ENCODE measurements around the gene PIGA. TPM values are rescaled to one million over a fixed set of nuclear protein-coding genes. Genes with fewer than 3 reads are reported as not detected.
A peak's percentile ranks its signal among the peaks of the same experiment; 100 is the strongest.

The PIGA gene
- total and polyA plus RNA-seq, 10 donors = 4.9 to 17.2 (median 12.4) TPM

GRCh38 chrX:15334561-15334960 is 762 bp downstream of the PIGA start:
- 11 to 45% (median 17%) methylated on average over 7 of the region's 7 CpGs for WGBS, 5 donors
- DNase-seq = no peak
- H3K27ac ChIP-seq = peak overlapping the region in 5 of 8 donors; percentile 85 to 91 (median 91)
- H3K36me3 ChIP-seq = peaks cover 0 to 24% (median 11%) of the 10 kb centered on the region in 6 donors
- H3K4me3 ChIP-seq = peak overlapping the region; percentile 48 to 78 (median 55)
- peaks cover 0 to 9% (median 0%) of the 10 kb centered on the region in 7 donors for H3K27me3 ChIP-seq (replicated peaks in 1 of 7)
- H3K4me1 ChIP-seq = peaks cover 0 to 29% (median 7%) of the 10 kb centered on the region in 6 donors
- H3K9me3 ChIP-seq = no peaks in the 10 kb centered on the region
- intact Hi-C loops (cut with DNase I; ENCODE audit: low total_unique reads) = no loop called here
- TF ChIP-seq POLR2AphosphoS5 (IDR thresholded peaks at IDR 0.05) (no peak), POLR2A (IDR thresholded peaks at IDR 0.05) (no peak)
- TF ChIP-seq, protein P1, sequence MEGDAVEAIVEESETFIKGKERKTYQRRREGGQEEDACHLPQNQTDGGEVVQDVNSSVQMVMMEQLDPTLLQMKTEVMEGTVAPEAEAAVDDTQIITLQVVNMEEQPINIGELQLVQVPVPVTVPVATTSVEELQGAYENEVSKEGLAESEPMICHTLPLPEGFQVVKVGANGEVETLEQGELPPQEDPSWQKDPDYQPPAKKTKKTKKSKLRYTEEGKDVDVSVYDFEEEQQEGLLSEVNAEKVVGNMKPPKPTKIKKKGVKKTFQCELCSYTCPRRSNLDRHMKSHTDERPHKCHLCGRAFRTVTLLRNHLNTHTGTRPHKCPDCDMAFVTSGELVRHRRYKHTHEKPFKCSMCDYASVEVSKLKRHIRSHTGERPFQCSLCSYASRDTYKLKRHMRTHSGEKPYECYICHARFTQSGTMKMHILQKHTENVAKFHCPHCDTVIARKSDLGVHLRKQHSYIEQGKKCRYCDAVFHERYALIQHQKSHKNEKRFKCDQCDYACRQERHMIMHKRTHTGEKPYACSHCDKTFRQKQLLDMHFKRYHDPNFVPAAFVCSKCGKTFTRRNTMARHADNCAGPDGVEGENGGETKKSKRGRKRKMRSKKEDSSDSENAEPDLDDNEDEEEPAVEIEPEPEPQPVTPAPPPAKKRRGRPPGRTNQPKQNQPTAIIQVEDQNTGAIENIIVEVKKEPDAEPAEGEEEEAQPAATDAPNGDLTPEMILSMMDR (IDR thresholded peaks at IDR 0.05 in 8 of 11, conservative IDR thresholded peaks at IDR 0.05 in 3 of 11) = no peak

GRCh38 chrX:15328821-15329220 is 6.5 kb downstream of the PIGA start:
- H3K36me3 ChIP-seq = peaks cover 0 to 51% (median 19%) of the 10 kb centered on the region in 6 donors
- H3K4me3 ChIP-seq = no peak overlapping the region
- no peak for DNase-seq
- intact Hi-C loops (cut with DNase I; ENCODE audit: low total_unique reads) = no loop called here
- no peaks in the 10 kb centered on the region for H3K9me3 ChIP-seq
- WGBS, 5 donors = 55 to 87% (median 73%) methylated on average over 2 of the region's 2 CpGs
- H3K4me1 ChIP-seq = peaks cover 0 to 12% (median under 1%) of the 10 kb centered on the region in 6 donors
- no peaks in the 10 kb centered on the region for H3K27me3 ChIP-seq (replicated peaks in 1 of 7)
- no peak overlapping the region for H3K27ac ChIP-seq
- TF ChIP-seq, protein P1 (IDR thresholded peaks at IDR 0.05 in 8 of 11, conservative IDR thresholded peaks at IDR 0.05 in 3 of 11) = no peak
- TF ChIP-seq POLR2A (IDR thresholded peaks at IDR 0.05) (no peak), POLR2AphosphoS5 (IDR thresholded peaks at IDR 0.05) (no peak)

GRCh38 chrX:15328131-15328530 is 7.2 kb downstream of the PIGA start:
- no peaks in the 10 kb centered on the region for H3K27me3 ChIP-seq (replicated peaks in 1 of 7)
- 58 to 94% (median 88%) methylated on average over 3 of the region's 3 CpGs for WGBS, 5 donors

GRCh38 chrX:15322472-15322871 is 12.9 kb downstream of the PIGA start:
- Histone ChIP-seq H3K36me3 (peaks cover 0 to 50% (median 11%) of the 10 kb centered on the region in 6 donors), H3K4me1 (no peaks in the 10 kb centered on the region), H3K4me3 (no peak overlapping the region), H3K27me3 (replicated peaks in 1 of 7) (no peaks in the 10 kb centered on the region), H3K27ac (no peak overlapping the region), H3K9me3 (no peaks in the 10 kb centered on the region)
- WGBS, 5 donors = 75 to 93% (median 90%) methylated on average over 5 of the region's 5 CpGs
- intact Hi-C loops (cut with DNase I; ENCODE audit: low total_unique reads) = no loop called here
- no peak for TF ChIP-seq POLR2AphosphoS5 (IDR thresholded peaks at IDR 0.05)
- TF ChIP-seq, protein P1 (IDR thresholded peaks at IDR 0.05 in 8 of 11, conservative IDR thresholded peaks at IDR 0.05 in 3 of 11) = no peak
- no peak for TF ChIP-seq POLR2A (IDR thresholded peaks at IDR 0.05)
- DNase-seq = no peak

More at GRCh38 chrX:15328131-15328530, 7.2 kb downstream of the PIGA start:
- Histone ChIP-seq H3K36me3 (peaks cover 0 to 56% (median 19%) of the 10 kb centered on the region in 6 donors), H3K27ac (no peak overlapping the region), H3K4me1 (peaks cover 0 to 5% (median 0%) of the 10 kb centered on the region in 6 donors), H3K4me3 (no peak overlapping the region), H3K9me3 (no peaks in the 10 kb centered on the region)
- TF ChIP-seq POLR2AphosphoS5 (IDR thresholded peaks at IDR 0.05) = no peak
- TF ChIP-seq, protein P1 (IDR thresholded peaks at IDR 0.05 in 8 of 11, conservative IDR thresholded peaks at IDR 0.05 in 3 of 11) = no peak
- no peak for TF ChIP-seq POLR2A (IDR thresholded peaks at IDR 0.05)
- no peak for DNase-seq
- intact Hi-C loops (cut with DNase I; ENCODE audit: low total_unique reads) = no loop called here
